Ramos (cell line): ENCODE measurements around the gene ILF2.
"Not testable (repeated sequence)": the region's sequence is repeated elsewhere in the genome, so short reads cannot be mapped to it uniquely, and the experiment has no call there.

Experiments used
- in situ Hi-C: fragments of 300-500 bp; cut with MboI; formaldehyde crosslinking; loops from one replicate; pipeline ENCODE4 v1.14.3; 2022; ENCODE audit warnings: low sequenced_read_pairs; ENCODE audit not compliant: unreplicated experiment

ILF2 gene

DNA sequence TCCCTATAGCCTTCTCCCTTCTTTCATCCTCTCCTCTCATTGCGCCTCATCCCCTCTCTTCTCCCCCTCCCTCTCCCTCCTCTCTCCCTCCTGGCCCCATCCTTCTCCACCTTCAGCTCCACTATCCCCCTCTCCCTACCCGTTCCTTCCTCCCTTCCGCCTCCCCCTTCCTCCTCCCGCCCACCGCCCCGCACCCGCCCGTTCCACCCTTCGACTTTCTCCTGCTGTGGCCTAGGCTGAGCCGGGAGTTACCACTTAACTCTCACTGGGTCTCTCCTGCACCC, 9.3 kb upstream of the ILF2 start:
- in situ Hi-C loops: no loop called here

DNA sequence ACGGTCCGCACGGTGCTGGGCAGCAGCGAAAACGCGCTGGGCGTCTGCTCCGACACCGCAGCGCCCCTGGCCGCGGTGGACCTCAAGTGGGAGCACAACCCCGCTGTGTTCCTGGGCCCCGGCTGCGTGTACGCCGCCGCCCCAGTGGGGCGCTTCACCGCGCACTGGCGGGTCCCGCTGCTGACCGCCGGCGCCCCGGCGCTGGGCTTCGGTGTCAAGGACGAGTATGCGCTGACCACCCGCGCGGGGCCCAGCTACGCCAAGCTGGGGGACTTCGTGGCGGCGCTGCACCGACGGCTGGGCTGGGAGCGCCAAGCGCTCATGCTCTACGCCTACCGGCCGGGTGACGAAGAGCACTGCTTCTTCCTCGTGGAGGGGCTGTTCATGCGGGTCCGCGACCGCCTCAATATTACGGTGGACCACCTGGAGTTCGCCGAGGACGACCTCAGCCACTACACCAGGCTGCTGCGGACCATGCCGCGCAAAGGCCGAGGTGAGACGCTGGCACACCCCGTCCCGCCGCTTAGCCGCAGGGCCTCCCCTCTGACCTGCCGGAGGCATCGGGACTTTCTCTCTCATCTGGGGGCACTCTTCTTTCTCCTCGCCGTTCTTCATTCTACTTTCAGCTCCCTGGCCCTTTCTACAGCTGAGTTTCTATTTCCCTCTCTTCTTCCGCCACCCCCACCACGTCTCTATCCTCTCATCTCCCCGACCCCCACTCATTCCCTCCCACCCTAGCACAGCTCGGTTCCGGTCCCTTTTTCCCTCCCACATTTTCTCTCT, 8.7 kb upstream of the ILF2 start:
- in situ Hi-C loops: loop anchor here (5.0 kb wide), 1 partner anchor 308 kb away; the partner anchor contains the start of gene RAB13

DNA sequence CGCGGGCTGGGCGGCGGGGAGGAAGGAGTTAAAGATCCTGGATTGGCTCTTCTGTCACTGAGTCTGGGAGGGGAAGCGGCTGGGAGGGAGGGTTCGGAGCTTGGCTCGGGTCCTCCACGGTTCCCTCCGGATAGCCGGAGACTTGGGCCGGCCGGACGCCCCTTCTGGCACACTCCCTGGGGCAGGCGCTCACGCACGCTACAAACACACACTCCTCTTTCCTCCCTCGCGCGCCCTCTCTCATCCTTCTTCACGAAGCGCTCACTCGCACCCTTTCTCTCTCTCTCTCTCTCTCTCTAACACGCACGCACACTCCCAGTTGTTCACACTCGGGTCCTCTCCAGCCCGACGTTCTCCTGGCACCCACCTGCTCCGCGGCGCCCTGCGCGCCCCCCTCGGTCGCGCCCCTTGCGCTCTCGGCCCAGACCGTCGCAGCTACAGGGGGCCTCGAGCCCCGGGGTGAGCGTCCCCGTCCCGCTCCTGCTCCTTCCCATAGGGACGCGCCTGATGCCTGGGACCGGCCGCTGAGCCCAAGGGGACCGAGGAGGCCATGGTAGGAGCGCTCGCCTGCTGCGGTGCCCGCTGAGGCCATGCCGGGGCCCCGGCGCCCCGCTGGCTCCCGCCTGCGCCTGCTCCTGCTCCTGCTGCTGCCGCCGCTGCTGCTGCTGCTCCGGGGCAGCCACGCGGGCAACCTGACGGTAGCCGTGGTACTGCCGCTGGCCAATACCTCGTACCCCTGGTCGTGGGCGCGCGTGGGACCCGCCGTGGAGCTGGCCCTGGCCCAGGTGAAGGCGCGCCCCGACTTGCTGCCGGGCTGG, 7.9 kb upstream of the ILF2 start, which contains the start of gene NPR1:
TSS of gene NPR1 (plus strand) at position 170 of the 818 bp plus-strand sequence. CDS start at position 591, 421 bp downstream.
- in situ Hi-C loops: loop anchor here (5.0 kb wide), 1 partner anchor 309 kb away; the partner anchor contains the start of gene RAB13

DNA sequence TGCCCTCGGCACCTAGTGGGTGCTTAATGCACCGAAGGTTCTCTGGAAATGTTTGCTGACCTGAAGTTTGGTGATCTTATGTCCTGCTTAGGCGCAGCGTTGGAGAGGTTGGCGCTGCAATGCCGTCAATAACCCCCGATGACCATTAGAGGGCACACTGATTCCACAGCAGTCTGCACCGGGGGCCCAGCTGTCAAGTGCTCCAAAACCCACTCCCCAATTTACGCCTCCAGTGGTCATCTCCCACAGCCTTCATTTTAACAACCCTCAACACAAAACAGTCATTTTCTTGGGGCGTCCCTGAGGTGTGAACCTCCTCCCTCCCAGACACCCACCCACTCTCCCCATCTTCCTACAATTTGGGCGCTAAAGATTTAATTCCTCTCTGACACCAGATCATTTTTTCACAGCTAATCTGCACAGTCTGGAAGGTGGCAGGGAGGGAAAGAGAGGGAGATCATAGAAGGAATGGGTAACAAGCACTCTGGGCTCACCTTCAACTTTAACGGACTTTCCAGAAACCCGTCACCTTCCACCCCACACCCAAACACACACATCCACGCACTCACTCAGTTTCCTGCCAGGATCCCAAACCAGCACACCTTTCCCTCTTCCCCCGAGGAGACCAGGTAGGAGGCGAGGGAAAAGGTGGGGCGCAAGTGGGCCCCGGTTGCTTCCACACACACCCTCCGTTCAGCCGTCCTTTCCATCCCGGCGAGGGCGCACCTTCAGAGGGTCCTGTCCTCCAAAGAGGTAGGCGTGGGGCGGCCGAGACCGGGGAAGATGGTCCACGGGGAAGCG, 7.1 kb upstream of the ILF2 start:
- in situ Hi-C loops: loop anchor here (5.0 kb wide), 1 partner anchor 309 kb away; the partner anchor contains the start of gene RAB13

DNA sequence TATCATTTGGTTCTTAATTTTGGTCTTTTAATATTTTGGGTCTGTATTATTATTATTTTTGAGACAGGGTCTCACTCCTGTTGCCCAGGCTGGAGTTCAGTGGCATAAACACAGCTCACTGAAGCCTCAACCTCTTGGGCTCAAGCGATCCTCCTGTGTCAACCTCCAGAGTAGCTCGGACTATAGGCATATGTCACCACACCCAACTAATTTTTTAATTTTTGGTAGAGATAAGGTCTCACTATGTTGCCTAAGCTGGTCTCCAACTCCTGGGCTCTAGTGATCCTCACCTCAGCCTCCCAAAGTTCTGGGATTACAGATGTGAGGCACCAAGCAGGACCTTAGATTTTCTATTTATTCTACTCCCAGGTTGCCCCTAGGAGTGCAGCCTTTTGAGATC, 2.7 kb upstream of the ILF2 start:
- in situ Hi-C loops: no loop called here

DNA sequence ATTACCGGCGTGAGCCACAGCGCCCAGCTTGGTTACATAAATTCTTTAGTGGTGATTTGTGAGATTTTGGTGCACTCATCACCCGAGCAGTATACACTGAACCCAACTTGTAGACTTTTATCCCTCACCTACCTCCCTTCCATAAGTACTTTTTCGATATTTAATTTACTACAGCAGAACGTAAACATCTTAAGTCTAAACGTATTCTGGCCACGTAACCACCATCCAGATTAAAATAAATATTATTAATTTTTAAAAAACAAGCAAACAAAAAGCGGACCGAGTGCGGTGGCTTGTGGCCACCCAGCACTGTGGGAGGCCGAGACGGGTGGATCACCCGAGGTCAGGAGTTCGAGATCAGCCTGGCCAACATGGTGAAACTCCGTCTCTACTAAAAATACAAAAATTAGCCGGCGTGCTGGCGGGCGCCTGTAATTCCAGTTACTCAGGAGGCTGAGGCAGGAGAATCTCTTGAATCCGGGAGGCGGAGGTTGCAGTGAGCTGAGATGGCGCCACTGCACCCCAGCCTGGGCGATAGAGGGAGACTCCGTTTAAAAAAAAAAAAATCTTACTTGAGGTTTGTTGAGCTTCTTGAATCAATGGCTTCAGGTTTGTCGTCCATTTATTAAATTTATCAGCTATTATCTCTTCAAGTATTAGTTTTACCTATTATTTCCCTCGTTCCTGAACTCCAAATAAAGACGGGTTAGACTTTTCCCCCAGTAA, 998 bp upstream of the ILF2 start:
- in situ Hi-C loops: not testable (repeated sequence)

DNA sequence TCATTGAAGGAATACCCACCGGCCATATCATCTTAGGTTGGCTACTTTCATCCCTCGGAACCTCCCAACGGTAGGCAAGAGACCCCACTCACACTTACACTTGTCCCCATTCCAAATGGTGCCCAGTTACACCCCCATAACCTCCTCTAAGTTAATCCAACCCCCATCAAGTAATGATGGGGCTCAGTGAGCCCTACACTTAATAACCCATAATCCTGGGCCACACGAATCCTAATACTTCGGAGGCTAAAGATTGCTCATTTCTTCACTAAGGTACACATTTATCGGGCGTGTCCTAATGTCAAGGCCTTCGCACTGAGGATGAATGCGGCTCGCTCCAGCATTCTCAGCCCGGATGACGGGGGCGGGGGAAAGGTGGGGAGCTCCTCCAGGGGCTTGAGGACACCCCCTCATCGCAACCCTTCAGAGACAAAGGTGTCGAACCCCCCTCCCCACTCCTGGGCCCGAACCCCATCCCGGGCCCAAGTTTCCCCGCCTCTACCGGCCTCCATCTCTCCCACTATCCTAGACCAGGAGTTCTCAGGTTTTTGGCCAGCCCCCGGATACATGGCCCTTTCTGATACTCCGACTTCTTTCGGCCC, 435 bp downstream of the ILF2 start:
- in situ Hi-C loops: no loop called here

DNA sequence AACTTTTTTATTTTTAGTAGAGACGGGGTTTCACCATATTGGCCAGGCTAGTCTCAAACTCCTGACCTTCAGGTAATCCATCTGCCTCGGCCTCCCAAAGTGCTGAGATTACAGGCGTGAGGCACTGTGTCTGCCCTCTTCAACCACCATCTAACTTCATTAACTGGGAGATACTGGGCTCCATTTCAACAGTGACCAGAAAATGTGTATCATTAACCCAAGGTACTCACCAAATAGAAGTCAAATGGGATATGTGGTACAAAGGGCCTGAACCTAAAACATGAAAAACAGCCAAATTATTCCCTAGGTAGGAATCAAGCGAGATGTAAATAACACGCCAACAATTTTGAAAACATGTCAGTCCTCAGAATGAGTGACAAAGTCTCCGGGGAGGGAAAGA, 1.2 kb downstream of the ILF2 start:
- in situ Hi-C loops: loop anchor here (10.0 kb wide), 1 partner anchor 605 kb away; the partner anchor contains the start of gene HAX1

DNA sequence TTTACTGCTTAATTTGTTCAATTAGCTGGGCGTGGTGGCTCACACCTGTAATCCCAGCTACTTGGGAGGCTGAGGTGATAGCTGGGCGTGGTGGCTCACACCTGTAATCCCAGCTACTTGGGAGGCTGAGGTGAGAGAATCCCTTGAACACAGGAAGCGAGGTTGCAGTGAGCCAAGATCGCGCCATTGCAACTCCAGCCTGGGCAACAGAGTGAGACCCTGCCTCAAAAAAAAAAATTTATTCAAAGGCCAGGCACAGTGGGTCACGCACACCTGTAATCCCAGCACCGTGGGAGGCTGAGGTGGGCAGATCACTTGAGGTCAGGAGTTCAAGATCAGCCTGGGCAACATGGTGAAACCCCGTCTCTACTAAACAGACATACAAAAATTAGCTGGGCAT, 2.1 kb downstream of the ILF2 start:
- in situ Hi-C loops: loop anchor here (10.0 kb wide), 1 partner anchor 606 kb away; the partner anchor contains the start of gene HAX1

DNA sequence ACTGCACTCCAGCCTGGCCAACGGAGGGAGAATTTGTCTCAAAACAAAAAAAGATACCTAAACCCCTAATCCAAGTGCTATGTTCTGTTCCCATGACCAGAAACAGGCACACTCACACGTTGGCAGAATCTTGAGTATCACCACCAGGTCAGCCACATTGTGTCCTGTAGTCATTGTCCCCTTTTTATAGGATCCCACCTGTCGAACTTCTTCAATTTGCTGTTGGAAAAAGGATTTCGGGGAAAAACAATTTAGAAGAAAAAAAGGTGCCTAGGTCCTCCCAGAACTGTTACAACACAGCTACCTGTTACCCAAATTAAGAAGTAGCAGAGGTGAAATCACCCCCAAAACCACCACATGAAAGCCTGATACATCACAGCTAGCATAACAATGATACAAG, 3.4 kb downstream of the ILF2 start:
- in situ Hi-C loops: loop anchor here (10.0 kb wide), 1 partner anchor 607 kb away; the partner anchor contains the start of gene HAX1

DNA sequence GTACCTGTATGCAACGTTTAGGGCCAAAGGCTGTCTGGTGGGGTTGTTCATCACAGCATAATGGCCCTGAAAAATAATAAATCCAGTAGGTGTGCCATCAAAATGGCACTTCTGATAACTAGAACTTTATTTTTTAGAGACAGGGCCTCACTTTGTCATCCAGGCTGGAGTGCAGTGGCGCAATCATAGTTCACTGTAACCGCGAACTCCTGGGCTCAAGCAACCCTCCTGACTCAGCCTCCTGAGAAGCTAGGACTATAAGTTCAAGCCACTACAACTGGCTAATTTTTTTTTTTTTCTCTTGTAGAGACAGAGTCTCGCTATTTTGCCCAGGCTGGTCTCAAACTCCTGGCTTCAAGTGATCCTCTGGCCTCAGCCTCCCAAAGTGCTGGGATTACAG, 7.6 kb downstream of the ILF2 start:
- in situ Hi-C loops: loop anchor here (10.0 kb wide), 1 partner anchor 612 kb away; the partner anchor contains the start of gene HAX1

DNA sequence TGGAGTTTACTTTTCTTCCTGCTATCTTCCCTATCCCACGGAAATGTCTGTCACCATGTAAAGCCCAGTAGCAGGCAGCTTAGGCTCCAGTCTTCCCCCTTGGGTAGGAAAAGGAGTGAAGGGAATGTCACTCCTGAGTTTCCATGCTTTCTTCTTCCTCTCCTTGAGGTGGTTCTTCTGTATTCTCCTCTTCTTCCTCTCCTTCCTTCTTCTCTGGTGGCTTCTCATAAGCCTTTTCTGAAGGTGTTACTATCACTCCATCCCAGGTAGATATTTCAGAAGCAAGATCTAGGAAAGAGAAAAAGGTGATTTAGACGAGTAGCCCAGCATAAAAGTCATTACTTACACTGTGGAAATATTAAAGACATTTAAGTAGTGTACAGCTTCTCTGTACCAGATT, 8.5 kb downstream of the ILF2 start:
- in situ Hi-C loops: loop anchor here (10.0 kb wide), 1 partner anchor 613 kb away; the partner anchor contains the start of gene HAX1

DNA sequence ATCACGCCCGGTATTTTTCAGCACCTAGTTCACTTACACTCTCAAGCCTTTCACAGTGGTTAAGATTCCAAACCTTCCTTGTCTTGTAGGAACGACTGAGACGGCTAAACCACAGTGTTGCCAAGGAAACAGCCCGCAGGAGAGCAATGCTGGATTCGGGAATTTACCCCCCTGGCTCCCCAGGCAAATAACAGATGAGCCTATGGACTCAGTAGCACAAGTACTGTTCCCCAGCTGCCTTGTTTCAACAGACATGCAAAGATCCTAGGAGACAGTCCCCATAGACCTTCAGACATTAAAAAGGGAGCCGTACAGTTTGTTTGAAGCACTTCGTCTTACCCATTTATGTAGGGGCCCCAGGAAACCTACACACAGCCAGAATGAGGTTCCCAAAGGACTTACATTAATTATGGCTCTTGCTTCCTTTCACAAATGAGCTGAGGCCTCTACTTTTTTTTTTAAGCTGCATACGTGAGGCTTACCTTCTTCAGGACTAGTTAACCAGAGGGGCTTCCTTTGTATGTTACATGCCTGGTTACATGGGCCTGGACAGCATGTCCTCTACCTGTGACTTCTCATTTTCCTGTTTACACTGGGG, 9.6 kb downstream of the ILF2 start:
- in situ Hi-C loops: loop anchor here (10.0 kb wide), 1 partner anchor 614 kb away; the partner anchor contains the start of gene HAX1

DNA sequence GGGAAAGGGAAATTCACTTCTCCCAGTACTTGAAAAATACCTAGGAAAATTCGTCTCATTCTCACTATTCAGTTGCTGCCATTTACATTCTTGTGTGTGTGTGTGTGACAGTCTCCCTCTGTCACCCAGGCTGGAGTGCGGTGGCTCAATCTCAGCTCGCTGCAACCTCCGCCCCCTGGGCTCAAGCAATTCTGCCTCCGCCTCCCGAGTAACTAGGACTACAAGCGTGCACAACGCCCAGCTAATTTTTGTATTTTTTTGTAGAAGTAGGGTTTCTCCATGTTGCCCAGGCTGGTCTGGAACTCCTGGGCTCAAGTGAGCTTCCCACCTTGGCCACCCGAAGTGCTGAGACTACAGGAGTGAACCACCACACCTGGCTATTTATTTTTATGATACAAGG, 11.1 kb downstream of the ILF2 start:
- in situ Hi-C loops: loop anchor here (10.0 kb wide), 1 partner anchor 615 kb away; the partner anchor contains the start of gene HAX1

DNA sequence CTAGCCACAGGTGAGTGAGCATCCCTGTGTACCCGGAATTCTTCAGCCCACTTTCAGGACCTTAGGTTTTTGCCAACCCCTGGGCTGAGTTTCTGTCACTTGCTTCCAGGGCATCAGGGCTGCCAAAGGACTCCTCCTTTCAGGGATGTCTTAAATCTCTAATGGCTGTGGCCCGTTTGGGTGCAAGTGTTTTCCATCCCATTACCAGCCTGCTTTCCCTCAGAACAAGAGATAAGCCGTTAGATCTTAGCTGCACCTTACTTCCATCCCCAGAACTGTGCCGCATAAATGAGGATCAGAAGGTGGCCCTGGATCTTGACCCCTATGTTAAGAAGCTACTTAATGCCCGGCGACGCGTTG, 11.6 kb downstream of the ILF2 start:
- in situ Hi-C loops: no loop called here

DNA sequence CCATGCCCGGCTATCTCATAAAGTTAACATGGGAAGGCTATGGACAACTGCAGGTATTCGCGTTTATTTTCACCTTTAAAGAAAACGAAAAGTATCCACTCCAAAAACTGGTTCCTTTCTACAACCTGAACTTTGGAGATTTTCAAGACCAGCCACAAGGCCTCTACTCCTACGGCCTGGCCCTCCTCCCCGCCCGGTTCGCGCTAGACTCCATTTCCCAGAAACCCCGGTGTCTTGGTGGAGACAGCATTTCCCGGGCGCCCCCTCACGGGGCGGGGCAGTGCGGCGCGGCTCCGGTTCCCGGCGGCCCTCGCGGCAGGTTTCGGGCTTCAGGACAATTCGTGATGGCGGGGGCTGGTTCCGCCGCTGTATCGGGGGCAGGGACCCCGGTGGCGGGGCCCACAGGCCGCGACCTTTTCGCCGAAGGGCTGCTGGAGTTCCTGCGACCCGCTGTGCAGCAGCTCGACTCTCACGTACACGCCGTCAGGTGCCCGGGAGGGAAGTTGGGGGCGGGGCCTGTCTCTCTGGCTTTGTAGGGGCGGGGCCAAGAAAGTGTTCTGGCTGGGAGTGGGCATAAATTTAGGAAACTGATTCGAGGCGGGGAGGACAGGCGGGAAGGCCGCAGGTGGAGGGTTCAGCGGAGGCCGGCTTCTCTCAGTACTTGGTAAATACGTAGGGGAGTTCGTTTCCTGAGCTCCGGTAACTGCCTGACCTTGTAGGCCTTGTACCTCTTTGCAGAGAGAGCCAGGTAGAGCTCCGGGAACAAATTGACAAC, 12.2 kb downstream of the ILF2 start, which contains the start of gene SNAPIN:
TSS of gene SNAPIN (plus strand) at position 304 of the 775 bp plus-strand sequence. CDS start at position 345, 41 bp downstream.
- in situ Hi-C loops: no loop called here

DNA sequence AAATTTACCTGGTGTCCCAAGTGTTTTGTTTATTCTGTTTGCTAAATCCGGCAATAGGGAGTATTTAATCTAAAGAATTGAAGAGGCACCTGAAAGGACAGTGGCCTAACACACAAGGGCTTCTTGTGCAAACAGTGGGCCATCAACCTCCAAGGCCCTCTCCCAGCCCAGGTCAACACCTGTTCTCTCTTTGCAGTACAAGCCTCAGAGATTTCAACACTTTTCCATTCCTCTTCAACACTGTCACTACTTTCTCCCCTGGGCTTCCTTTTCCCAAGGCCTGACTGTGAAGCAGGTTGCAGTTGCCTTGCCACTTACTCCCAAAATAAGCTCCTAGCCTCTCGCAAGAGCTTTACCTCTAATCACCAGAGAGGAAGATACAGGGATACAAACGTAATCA, 15.5 kb downstream of the ILF2 start:
- in situ Hi-C loops: no loop called here
